Measurements from ENCODE around the gene KIF23.

Gene KIF23

GRCh38 chr15:69497667-69498066 is 83.5 kb downstream of the KIF23 start:
- no peak for DNase-seq
